ENCODE data around the gene ABCB9. TPM values are rescaled to one million over a fixed set of nuclear protein-coding genes. Genes with fewer than 3 reads are reported as not detected.

The ABCB9 gene
- total RNA-seq, 1 experiment from 2014 or later = 4.8 TPM

GRCh38 chr12:122985338-122986257, 19.3 kb upstream of the ABCB9 start:
- in situ Hi-C loops (cut with HindIII; ENCODE audit: low pct_unique_long_range_greater_than_20kb, low sequenced_read_pairs) = no loop called here
- DNase-seq (ENCODE audit: low read depth) = no peak

GRCh38 chr12:122984612-122985337, 18.5 kb upstream of the ABCB9 start:
- DNase-seq (ENCODE audit: low read depth) = no peak
- in situ Hi-C loops (cut with HindIII; ENCODE audit: low pct_unique_long_range_greater_than_20kb, low sequenced_read_pairs) = no loop called here

GRCh38 chr12:122983789-122984515, 17.7 kb upstream of the ABCB9 start:
- in situ Hi-C loops (cut with HindIII; ENCODE audit: low pct_unique_long_range_greater_than_20kb, low sequenced_read_pairs) = no loop called here
- no peak for DNase-seq (ENCODE audit: low read depth)

- no peak for DNase-seq (ENCODE audit: low read depth)
- in situ Hi-C loops (cut with HindIII; ENCODE audit: low pct_unique_long_range_greater_than_20kb, low sequenced_read_pairs) = no loop called here
Observed at GRCh38 chr12:122982963-122983788, 16.9 kb upstream of the ABCB9 start.

- in situ Hi-C loops (cut with HindIII; ENCODE audit: low pct_unique_long_range_greater_than_20kb, low sequenced_read_pairs) = no loop called here
- no peak for DNase-seq (ENCODE audit: low read depth)
Observed at GRCh38 chr12:122982477-122982815, 16.2 kb upstream of the ABCB9 start.

GRCh38 chr12:122981587-122982476, 15.6 kb upstream of the ABCB9 start:
- in situ Hi-C loops (cut with HindIII; ENCODE audit: low pct_unique_long_range_greater_than_20kb, low sequenced_read_pairs) = no loop called here
- no peak for DNase-seq (ENCODE audit: low read depth)

- DNase-seq (ENCODE audit: low read depth) = no peak
- in situ Hi-C loops (cut with HindIII; ENCODE audit: low pct_unique_long_range_greater_than_20kb, low sequenced_read_pairs) = no loop called here
Observed at GRCh38 chr12:122981036-122981471, 14.8 kb upstream of the ABCB9 start.

- peak; percentile 66 for DNase-seq (ENCODE audit: low read depth)
- in situ Hi-C loops (cut with HindIII; ENCODE audit: low pct_unique_long_range_greater_than_20kb, low sequenced_read_pairs) = no loop called here
Observed at GRCh38 chr12:122980183-122981035, 14.1 kb upstream of the ABCB9 start, which contains the start of gene ARL6IP4. Gene ARL6IP4, plus strand, starts transcription at chr12:122980681. Its CDS starts 459 bp downstream, at chr12:122981140.

GRCh38 chr12:122979908-122980182, 13.6 kb upstream of the ABCB9 start:
- in situ Hi-C loops (cut with HindIII; ENCODE audit: low pct_unique_long_range_greater_than_20kb, low sequenced_read_pairs) = no loop called here
- no peak for DNase-seq (ENCODE audit: low read depth)

GRCh38 chr12:122979001-122979907, 13.0 kb upstream of the ABCB9 start:
- in situ Hi-C loops (cut with HindIII; ENCODE audit: low pct_unique_long_range_greater_than_20kb, low sequenced_read_pairs) = no loop called here
- no peak for DNase-seq (ENCODE audit: low read depth)

- DNase-seq (ENCODE audit: low read depth) = no peak
- in situ Hi-C loops (cut with HindIII; ENCODE audit: low pct_unique_long_range_greater_than_20kb, low sequenced_read_pairs) = no loop called here
Observed at GRCh38 chr12:122978507-122978955, 12.3 kb upstream of the ABCB9 start.

GRCh38 chr12:122977655-122978392, 11.6 kb upstream of the ABCB9 start:
- in situ Hi-C loops (cut with HindIII; ENCODE audit: low pct_unique_long_range_greater_than_20kb, low sequenced_read_pairs) = no loop called here
- no peak for DNase-seq (ENCODE audit: low read depth)

GRCh38 chr12:122977153-122977552, 10.9 kb upstream of the ABCB9 start:
- in situ Hi-C loops (cut with HindIII; ENCODE audit: low pct_unique_long_range_greater_than_20kb, low sequenced_read_pairs) = no loop called here
- no peak for DNase-seq (ENCODE audit: low read depth)

- DNase-seq (ENCODE audit: low read depth) = no peak
- in situ Hi-C loops (cut with HindIII; ENCODE audit: low pct_unique_long_range_greater_than_20kb, low sequenced_read_pairs) = no loop called here
Observed at GRCh38 chr12:122976648-122976975, 10.3 kb upstream of the ABCB9 start.
